ENCODE data around the gene NEUROG2. TPM values are rescaled to one million over a fixed set of nuclear protein-coding genes. Genes with fewer than 3 reads are reported as not detected.

Gene NEUROG2
- total and polyA plus RNA-seq, 9 of the 15 experiments (the other 6 are each of a cell fraction or from before 2014, with no cell fraction given): 0.07 TPM; not detected in 7

- TF ChIP-seq GMEB1 (CRISPR knock-in tag; IDR thresholded peaks at IDR 0.05): no peak
Measured at GRCh38 chr4:112532267-112532666, 16.3 kb upstream of the NEUROG2 start (continued).

GRCh38 chr4:112531146-112531545 lies 15.2 kb upstream of the NEUROG2 start:
- Histone ChIP-seq H3K9me3 (replicated peaks; ENCODE audit: control insufficient read depth, insufficient read depth, low read depth, low read length) (no peaks in the 10 kb centered on the region), H3K79me2 (ENCODE audit: control insufficient read depth, insufficient read depth, low read length) (no peaks in the 10 kb centered on the region), H3K4me1 (replicated peaks in 1 of 2; ENCODE audit: control insufficient read depth in 2 of 2, insufficient read depth in 2 of 2, low read length in 2 of 2) (no peaks in the 10 kb centered on the region), H4K20me1 (replicated peaks; ENCODE audit: control insufficient read depth, insufficient read depth, low read length) (no peaks in the 10 kb centered on the region), H3K27ac (ENCODE audit: extremely low read depth, low read depth, low read length) (no peak overlapping the region), H3K4me3 (no peak overlapping the region), H2AFZ (ENCODE audit: low read depth, low read length) (no peak overlapping the region), H3K27me3 (ENCODE audit: control insufficient read depth in 2 of 2, insufficient read depth in 2 of 2, low read length in 2 of 2) (peaks cover 0 to 2% of the 10 kb centered on the region in 2 experiments; a peak in 1 of 5 replicates), H3K36me3 (ENCODE audit: control insufficient read depth, insufficient read depth, low read length) (no peaks in the 10 kb centered on the region), H3K4me2 (ENCODE audit: insufficient read depth, low read length) (no peak overlapping the region), H3K9me1 (ENCODE audit: control insufficient read depth, insufficient read depth, low read length) (no peaks in the 10 kb centered on the region), H3K9ac (ENCODE audit: insufficient read depth in 1 of 2, low read depth in 2 of 2, low read length in 2 of 2) (no peak overlapping the region)
- 0% methylated on average over 1 of the region's 1 CpG for WGBS (ENCODE audit: insufficient coverage, low coverage, missing lambda C conversion rate)
- ChIA-PET POLR2A (interaction anchor here (0.7 kb wide), 1 partner anchor 126 kb away, joined by 3 read pairs; no protein-coding TSS in a partner anchor), CTCF (ENCODE audit: low intra/inter-chr PET ratio) (no interaction called here)
- ATAC-seq: no peak
- TF ChIP-seq C11orf30 (IDR thresholded peaks at IDR 0.05; ENCODE audit: low read depth): no peak
- no peak for TF ChIP-seq TGIF2 (CRISPR knock-in tag; IDR thresholded peaks at IDR 0.05)
- no peak for TF ChIP-seq MEF2D (tag; conservative IDR thresholded peaks at IDR 0.05; ENCODE audit: low read depth)
- TF ChIP-seq TCFL5 (CRISPR knock-in tag; conservative IDR thresholded peaks at IDR 0.05): no peak
- TF ChIP-seq HIVEP1 (CRISPR knock-in tag; IDR thresholded peaks at IDR 0.05): no peak
- no peak for TF ChIP-seq DDX20 (tag; IDR thresholded peaks at IDR 0.05; ENCODE audit: low read depth)
- TF ChIP-seq ZNF280B (CRISPR knock-in tag; IDR thresholded peaks at IDR 0.05): no peak
- no peak for FAIRE-seq
- no peak for DNase-seq (ENCODE audit: extremely low read depth in 1 of 4, low spot score in 3 of 4)
- intact Hi-C loops (cut with micrococcal nuclease): no loop called here
- no TSS peak for BruUV-seq (replicated peaks)
- in situ Hi-C loops (cut with MboI): no loop called here

All from K562 (cell line).